ENCODE measurements around the gene ACBD7. TPM values are rescaled to one million over a fixed set of nuclear protein-coding genes. Genes with fewer than 3 reads are reported as not detected.

ACBD7 gene
- total RNA-seq, 4 donors from 2014 or later, result not detected

DNA sequence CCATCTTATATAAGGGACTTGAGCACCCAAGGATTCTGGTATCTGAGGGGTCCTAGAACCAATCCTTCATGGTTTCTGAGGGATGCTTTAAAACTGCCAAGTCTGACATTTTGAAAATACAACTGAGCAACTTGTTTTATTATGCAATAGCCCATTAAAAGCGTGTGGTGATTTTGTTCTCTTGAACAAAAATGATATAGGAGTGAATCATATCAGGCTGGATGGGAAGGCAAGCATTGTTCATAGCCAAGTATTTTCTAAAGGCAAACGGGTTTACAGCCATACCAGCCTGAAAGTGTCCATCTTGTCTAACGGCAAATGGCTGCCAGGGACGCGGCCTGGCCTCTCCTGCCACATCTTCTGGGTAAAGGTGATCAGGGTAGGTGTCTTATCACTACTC, 31.9 kb upstream of the ACBD7 start:
- Histone ChIP-seq H3K27ac (no peak overlapping the region), H3K4me3 (no peak overlapping the region), H3K27me3 (no peaks in the 10 kb centered on the region), H3K4me1 (no peaks in the 10 kb centered on the region), H3K9me3 (no peaks in the 10 kb centered on the region), H3K36me3 (peaks cover 55% of the 10 kb centered on the region)
- TF ChIP-seq, protein P1, sequence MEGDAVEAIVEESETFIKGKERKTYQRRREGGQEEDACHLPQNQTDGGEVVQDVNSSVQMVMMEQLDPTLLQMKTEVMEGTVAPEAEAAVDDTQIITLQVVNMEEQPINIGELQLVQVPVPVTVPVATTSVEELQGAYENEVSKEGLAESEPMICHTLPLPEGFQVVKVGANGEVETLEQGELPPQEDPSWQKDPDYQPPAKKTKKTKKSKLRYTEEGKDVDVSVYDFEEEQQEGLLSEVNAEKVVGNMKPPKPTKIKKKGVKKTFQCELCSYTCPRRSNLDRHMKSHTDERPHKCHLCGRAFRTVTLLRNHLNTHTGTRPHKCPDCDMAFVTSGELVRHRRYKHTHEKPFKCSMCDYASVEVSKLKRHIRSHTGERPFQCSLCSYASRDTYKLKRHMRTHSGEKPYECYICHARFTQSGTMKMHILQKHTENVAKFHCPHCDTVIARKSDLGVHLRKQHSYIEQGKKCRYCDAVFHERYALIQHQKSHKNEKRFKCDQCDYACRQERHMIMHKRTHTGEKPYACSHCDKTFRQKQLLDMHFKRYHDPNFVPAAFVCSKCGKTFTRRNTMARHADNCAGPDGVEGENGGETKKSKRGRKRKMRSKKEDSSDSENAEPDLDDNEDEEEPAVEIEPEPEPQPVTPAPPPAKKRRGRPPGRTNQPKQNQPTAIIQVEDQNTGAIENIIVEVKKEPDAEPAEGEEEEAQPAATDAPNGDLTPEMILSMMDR (IDR thresholded peaks at IDR 0.05), result no peak
- TF ChIP-seq POLR2A (IDR thresholded peaks at IDR 0.05), result no peak
- no peak for TF ChIP-seq EP300 (IDR thresholded peaks at IDR 0.05)
- no peak for TF ChIP-seq POLR2AphosphoS5 (IDR thresholded peaks at IDR 0.05)
- 92% methylated on average over 5 of the region's 5 CpGs for WGBS
- no peak for DNase-seq (ENCODE audit: low spot score in 2 of 2)

DNA sequence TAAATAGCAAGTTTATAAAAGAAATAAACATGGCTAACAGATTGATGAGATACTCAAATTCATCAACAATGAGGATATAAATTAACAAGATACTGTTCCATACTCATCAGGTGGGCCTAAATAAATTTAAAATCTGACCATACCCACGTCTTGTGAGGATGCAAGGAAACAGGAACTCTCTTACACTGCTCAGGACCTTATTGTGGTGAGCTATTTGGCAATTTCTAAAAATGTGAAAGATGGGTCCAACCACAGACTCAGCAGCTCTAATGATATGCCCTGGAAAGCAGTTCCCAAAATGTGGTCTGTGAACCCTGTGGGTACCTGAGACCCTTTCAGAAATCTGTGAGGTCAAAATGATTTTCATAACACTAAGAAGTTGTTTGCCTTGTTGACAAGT, 30.0 kb upstream of the ACBD7 start:
- Histone ChIP-seq H3K36me3 (peaks cover 43% of the 10 kb centered on the region), H3K4me3 (no peak overlapping the region), H3K4me1 (no peaks in the 10 kb centered on the region), H3K9me3 (no peaks in the 10 kb centered on the region), H3K27ac (no peak overlapping the region), H3K27me3 (no peaks in the 10 kb centered on the region)
- TF ChIP-seq EP300 (IDR thresholded peaks at IDR 0.05) (no peak), POLR2AphosphoS5 (IDR thresholded peaks at IDR 0.05) (no peak), POLR2A (IDR thresholded peaks at IDR 0.05) (no peak)
- TF ChIP-seq, protein P1 (IDR thresholded peaks at IDR 0.05), result no peak
- no peak for DNase-seq (ENCODE audit: low spot score in 2 of 2)
- 86% methylated on average over 1 of the region's 1 CpG for WGBS

DNA sequence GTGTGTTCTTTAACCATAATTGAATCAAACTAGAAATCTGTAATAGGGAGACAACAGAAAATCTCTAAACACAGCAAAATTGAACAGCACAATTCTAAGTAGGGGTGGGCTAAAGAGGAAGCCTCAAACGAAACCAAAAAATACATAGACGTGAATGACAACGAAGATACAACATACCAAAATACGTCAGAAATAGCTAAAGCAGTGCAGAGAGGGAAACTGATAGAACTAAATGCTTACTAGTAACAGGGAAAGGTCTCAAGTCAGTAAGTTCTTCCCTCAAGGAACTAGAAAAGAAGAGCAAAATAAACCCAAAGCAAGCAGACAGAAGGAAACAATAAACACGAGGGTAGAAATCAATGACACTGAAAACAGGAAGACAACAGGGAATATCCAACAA, 27.6 kb upstream of the ACBD7 start:
- no peak for TF ChIP-seq POLR2A (IDR thresholded peaks at IDR 0.05)
- TF ChIP-seq, protein P1 (IDR thresholded peaks at IDR 0.05), result no peak
- no peak for TF ChIP-seq EP300 (IDR thresholded peaks at IDR 0.05)
- TF ChIP-seq POLR2AphosphoS5 (IDR thresholded peaks at IDR 0.05), result no peak
- Histone ChIP-seq H3K27me3 (no peaks in the 10 kb centered on the region), H3K4me1 (no peaks in the 10 kb centered on the region), H3K9me3 (no peaks in the 10 kb centered on the region), H3K36me3 (peaks cover 49% of the 10 kb centered on the region), H3K4me3 (no peak overlapping the region), H3K27ac (no peak overlapping the region)
- DNase-seq (ENCODE audit: low spot score in 2 of 2), result no peak
- 96% methylated on average over 5 of the region's 5 CpGs for WGBS

DNA sequence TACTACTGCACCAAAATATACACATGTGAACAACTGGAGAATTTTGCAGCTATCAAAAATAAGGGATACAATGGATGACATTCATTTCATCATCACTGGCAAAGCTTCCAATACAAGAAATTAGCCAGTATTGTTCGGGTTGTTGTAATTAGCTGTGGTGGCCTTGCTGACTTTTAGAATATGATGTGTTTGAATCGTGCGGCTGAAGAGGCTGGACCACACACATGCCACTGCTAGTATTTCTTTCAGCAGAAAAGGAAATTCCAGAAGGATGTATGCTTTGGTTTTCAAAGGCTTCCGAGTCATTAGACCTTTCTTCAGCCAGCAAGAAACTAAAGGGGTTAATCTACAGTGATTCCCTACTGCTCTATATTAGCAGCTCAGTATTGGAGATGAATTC, 25.2 kb upstream of the ACBD7 start:
- Histone ChIP-seq H3K9me3 (no peaks in the 10 kb centered on the region), H3K4me3 (no peak overlapping the region), H3K27ac (no peak overlapping the region), H3K27me3 (no peaks in the 10 kb centered on the region), H3K4me1 (no peaks in the 10 kb centered on the region), H3K36me3 (peaks cover 53% of the 10 kb centered on the region)
- TF ChIP-seq, protein P1 (IDR thresholded peaks at IDR 0.05), result no peak
- TF ChIP-seq POLR2AphosphoS5 (IDR thresholded peaks at IDR 0.05), result no peak
- no peak for TF ChIP-seq POLR2A (IDR thresholded peaks at IDR 0.05)
- no peak for TF ChIP-seq EP300 (IDR thresholded peaks at IDR 0.05)
- 89% methylated on average over 4 of the region's 4 CpGs for WGBS
- no peak for DNase-seq (ENCODE audit: low spot score in 2 of 2)

DNA sequence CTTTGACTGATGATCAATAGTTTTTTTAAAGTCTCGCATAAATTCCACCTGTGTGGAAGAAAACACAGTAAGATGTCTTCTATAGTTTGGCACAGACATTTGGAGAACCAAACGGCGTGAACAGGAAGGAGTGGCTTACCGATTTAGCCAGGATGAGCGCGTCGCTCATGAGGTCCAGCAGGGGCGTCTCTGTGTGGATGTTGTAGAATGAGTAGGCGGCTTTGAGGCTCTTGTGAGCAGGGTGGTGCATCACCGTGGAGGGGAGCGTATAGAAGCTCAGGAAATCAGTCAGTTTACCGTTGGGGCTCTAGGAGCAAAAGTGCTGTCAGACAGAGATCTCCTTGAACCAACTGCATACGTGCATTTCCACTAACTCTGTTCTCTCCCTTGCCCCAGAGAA, 24.1 kb upstream of the ACBD7 start:
- WGBS, result 91% methylated on average over 13 of the region's 13 CpGs
- no peak for DNase-seq (ENCODE audit: low spot score in 2 of 2)
- Histone ChIP-seq H3K4me1 (no peaks in the 10 kb centered on the region), H3K36me3 (peaks cover 52% of the 10 kb centered on the region), H3K27me3 (no peaks in the 10 kb centered on the region), H3K4me3 (no peak overlapping the region), H3K9me3 (no peaks in the 10 kb centered on the region), H3K27ac (no peak overlapping the region)
- TF ChIP-seq POLR2A (IDR thresholded peaks at IDR 0.05) (no peak), POLR2AphosphoS5 (IDR thresholded peaks at IDR 0.05) (no peak), EP300 (IDR thresholded peaks at IDR 0.05) (no peak)
- TF ChIP-seq, protein P1 (IDR thresholded peaks at IDR 0.05), result no peak

All from suprapubic skin (tissue), 4 donors.